Measurements from ENCODE around the gene LRRFIP1.
A peak's percentile ranks its signal among the peaks of the same experiment; 100 is the strongest.

Gene LRRFIP1, protein sequence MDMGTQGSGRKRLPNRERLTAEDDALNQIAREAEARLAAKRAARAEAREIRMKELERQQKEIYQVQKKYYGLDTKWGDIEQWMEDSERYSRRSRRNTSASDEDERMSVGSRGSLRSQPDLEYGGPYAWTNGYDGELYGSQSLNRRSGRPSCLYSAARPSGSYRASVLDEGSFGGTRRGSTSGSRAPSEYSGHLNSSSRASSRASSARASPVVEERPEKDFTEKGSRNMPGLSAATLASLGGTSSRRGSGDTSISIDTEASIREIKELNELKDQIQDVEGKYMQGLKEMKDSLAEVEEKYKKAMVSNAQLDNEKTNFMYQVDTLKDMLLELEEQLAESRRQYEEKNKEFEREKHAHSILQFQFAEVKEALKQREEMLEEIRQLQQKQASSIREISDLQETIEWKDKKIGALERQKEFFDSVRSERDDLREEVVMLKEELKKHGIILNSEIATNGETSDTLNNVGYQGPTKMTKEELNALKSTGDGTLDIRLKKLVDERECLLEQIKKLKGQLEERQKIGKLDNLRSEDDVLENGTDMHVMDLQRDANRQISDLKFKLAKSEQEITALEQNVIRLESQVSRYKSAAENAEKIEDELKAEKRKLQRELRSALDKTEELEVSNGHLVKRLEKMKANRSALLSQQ

DNA sequence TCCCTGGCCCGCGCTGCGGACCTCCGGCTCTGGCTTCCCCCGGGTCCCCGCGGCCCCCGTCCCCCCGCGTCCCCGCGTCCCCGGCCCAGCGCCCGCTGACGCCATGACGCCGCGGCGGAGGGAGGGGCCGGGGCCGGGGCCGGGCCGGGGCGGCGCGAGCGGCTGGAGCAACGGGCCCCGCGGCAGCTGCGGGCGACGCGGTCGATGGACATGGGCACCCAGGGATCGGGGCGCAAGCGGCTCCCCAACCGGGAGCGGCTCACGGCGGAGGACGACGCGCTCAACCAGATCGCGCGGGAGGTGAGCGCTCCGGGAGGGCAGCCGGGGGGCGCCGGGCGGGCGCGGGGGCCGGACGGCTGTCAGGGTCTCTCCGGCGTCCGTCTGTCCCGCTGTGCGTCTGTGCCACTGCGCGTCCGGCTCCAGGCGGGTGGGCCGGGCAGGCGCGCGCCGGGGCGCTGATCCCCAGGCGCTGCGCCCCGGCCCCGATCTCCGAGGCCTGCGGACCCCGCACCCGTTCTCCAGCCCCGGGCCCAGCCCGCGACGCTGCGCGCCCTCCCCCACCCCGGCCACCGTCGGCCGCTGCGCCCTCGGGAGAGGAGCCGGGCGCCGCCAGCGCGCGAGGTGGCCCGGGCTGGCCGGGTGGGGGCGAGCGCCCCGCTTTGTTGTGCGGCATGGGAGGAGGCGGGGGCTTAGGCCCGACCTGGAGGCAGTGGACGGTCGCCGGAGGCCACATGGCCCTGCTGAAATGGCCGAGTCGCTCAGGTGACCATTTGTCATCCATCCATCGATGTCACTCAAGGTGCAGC is at the start of gene LRRFIP1:
Gene LRRFIP1 (plus strand): TSS at position 147 of the 806 bp plus-strand sequence. CDS start 58 bp downstream, at position 205.
- Histone ChIP-seq H3K36me3 (ENCODE audit: control insufficient read depth, low read depth, low read length) (no peaks in the 10 kb centered on the region), H3K9me3 (ENCODE audit: control insufficient read depth, low read depth, low read length) (no peaks in the 10 kb centered on the region), H3K4me3 (ENCODE audit: low read length) (peak within 1 kb of the TSS; percentile 79), H3K4me1 (ENCODE audit: control insufficient read depth, low read depth, low read length) (peaks cover 13% of the 10 kb centered on the region), H3K9ac (ENCODE audit: low read length) (peak within 1 kb of the TSS; percentile 14), H3K27ac (ENCODE audit: low read length) (no peak within 1 kb of the TSS), H3K27me3 (ENCODE audit: control insufficient read depth, insufficient read depth, low read length) (peaks cover 35% of the 10 kb centered on the region)

DNA sequence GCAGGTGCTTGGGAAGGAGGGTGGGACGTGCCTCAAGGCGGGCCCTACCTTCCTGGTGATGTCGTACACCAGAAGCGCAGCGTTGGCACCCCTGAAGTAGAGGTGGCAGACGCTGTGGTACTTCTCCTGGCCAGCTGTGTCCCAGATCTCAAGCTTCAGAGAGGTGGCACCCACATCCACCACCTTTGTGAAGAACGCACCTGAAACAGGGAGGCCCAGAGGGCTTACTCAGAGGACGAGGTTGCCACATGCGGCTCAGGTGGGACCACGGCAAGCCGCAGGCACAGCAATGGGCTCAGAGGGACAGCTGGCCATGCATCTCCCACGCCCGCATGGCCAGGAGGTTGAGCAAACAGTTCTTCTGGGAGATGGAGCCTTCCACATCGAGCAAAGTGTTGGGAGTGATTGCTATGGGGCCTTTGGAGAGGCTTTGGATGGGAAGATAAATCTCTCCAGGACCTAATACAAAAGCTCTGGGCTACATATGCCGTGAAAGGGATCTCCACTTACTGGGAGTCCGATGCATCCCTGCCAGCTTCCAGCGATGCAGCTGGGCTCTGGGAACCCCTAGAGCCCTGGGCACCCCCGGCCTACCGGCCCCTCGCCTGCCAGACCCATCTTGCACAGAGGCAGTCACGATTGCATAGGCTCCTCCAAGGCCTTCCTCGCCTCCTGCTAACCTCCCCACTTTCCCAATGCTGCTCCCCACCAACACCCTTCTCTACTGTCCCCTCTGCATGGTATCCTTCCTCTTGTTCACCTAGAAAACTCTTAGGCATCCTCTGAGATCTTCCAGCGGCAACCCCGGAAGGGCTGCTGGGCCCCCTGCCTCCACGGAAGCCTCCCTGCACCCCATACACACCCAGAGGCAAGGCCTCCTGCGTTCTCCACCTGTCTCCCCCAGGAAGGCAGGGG is 49.2 kb upstream of the LRRFIP1 start:
- H3K4me1 ChIP-seq (ENCODE audit: control insufficient read depth, low read depth, low read length): peaks cover 7% of the 10 kb centered on the region
- H3K36me3 ChIP-seq (ENCODE audit: control insufficient read depth, low read depth, low read length): no peaks in the 10 kb centered on the region
- H3K4me3 ChIP-seq (ENCODE audit: low read length): no peak overlapping the region
- no peak overlapping the region for H3K9ac ChIP-seq (ENCODE audit: low read length)
- H3K27ac ChIP-seq (ENCODE audit: low read length): no peak overlapping the region
- no peaks in the 10 kb centered on the region for H3K27me3 ChIP-seq (ENCODE audit: control insufficient read depth, insufficient read depth, low read length)
- H3K9me3 ChIP-seq (ENCODE audit: control insufficient read depth, low read depth, low read length): no peaks in the 10 kb centered on the region

DNA sequence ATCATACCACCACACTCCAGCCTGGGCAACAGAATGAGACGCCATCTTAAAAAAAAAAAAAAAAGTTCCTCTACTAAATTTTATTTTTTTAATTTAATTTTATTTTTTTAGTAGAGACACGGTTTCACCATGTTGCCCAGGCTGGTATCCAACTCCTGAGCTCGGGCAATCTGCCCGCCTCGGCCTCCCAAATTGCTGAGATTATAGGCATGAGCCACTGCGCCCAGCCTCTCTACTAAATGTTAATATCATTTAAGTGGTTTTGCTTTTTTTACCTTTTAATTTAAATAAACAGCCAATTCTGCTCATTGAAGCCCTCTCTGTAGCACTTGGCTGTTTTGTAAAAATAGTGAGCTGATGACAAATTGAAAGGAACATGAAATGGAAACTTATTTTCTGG is 46.1 kb upstream of the LRRFIP1 start:
- Histone ChIP-seq H3K27me3 (ENCODE audit: control insufficient read depth, insufficient read depth, low read length) (no peaks in the 10 kb centered on the region), H3K36me3 (ENCODE audit: control insufficient read depth, low read depth, low read length) (no peaks in the 10 kb centered on the region), H3K4me1 (ENCODE audit: control insufficient read depth, low read depth, low read length) (peaks cover 7% of the 10 kb centered on the region), H3K9me3 (ENCODE audit: control insufficient read depth, low read depth, low read length) (no peaks in the 10 kb centered on the region), H3K27ac (ENCODE audit: low read length) (no peak overlapping the region), H3K4me3 (ENCODE audit: low read length) (no peak overlapping the region), H3K9ac (ENCODE audit: low read length) (no peak overlapping the region)

DNA sequence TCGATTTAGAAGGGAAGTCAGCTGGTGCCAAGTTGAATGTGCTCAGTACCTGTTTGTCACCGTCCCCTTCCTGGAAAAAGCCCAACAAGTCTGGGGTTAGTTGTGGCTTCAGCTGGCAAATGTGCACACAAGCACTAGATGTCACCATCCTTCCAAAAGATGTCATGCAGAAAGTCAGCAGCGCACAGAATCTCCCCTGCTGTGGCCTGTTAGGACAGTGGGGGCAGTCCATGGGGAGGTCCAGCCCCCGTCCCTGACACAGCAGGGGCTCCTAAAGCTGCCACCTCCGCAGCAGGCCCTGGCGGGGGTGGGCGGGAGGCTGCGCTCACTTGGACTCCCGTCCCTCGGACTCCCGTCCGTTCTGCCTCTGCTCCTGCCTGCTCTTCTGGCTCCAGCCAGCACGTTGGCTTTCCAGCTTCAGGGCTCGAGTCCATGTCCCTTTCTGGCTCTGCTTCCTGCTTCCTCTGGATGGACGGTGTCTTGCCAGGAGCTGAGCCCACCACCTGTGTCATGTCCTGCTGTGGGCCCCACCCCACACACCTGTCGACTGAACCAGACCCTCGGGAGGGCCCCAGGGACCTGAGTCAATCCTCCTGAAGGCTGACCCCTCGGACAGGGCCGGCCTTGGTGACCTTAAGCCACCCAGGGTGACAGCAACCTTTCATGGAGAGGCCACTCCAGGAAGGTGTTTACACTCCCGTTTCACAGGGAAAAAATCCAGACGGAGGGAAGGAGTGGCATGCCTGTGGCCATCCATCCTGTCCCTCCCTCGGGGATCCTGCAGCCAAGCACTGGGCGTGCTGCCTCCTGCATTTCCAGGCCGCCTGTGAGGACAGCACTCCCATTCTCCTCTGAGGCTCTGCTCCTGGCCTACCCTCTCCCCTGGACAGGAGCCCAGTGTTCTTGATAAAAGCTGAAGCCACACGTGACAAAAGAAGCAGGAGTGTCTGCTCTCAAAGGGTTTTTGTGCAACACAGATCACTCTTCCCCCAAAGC is 45.3 kb upstream of the LRRFIP1 start:
- H3K9ac ChIP-seq (ENCODE audit: low read length): no peak overlapping the region
- H3K4me3 ChIP-seq (ENCODE audit: low read length): no peak overlapping the region
- H3K36me3 ChIP-seq (ENCODE audit: control insufficient read depth, low read depth, low read length): no peaks in the 10 kb centered on the region
- H3K9me3 ChIP-seq (ENCODE audit: control insufficient read depth, low read depth, low read length): no peaks in the 10 kb centered on the region
- H3K27ac ChIP-seq (ENCODE audit: low read length): no peak overlapping the region
- H3K27me3 ChIP-seq (ENCODE audit: control insufficient read depth, insufficient read depth, low read length): no peaks in the 10 kb centered on the region
- peaks cover 10% of the 10 kb centered on the region for H3K4me1 ChIP-seq (ENCODE audit: control insufficient read depth, low read depth, low read length)

DNA sequence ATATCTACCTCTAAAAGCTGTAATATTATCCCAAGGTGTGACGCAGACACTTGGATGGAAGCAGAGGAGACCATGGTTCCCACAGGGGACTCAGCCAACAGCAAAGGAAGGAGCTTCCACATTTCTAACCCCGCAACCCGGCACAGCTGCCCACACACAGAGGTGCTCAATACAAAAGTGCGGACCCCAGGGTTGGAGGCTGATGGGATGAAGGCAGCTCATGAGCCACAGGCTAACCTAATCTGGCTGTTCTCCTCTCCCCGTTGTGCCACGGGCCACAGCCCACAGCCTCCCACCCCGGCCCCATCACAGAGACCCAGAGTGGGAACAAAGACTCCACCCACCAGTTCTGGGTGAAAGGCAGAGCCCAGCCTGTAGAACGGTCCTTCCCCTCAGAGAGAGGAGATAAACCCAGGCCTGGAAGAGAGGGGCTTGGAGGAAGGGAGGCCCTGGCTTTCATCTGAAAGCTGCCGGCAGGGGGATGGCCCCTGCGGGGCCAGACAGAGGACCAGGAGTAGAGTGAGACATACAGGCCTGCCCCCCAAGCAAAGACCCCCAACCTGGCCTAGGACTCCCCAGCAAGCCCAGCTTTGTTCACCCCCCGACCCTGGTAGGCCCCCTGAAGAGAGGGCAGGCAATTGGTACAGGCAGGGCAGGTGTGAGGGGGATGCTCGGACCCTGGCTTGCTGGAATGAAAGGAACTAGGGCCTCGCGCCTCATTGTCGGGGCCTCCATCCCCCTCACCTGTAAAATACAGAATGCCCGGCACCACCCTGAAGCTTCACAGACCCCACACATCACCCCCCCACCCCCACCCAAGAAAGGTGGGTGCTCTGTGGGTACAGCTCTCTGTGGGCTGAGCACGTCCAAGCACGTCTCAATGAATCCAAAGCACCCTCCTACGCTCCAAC is 43.7 kb upstream of the LRRFIP1 start:
- Histone ChIP-seq H3K27me3 (ENCODE audit: control insufficient read depth, insufficient read depth, low read length) (no peaks in the 10 kb centered on the region), H3K36me3 (ENCODE audit: control insufficient read depth, low read depth, low read length) (no peaks in the 10 kb centered on the region), H3K9ac (ENCODE audit: low read length) (no peak overlapping the region), H3K4me1 (ENCODE audit: control insufficient read depth, low read depth, low read length) (peaks cover 10% of the 10 kb centered on the region), H3K9me3 (ENCODE audit: control insufficient read depth, low read depth, low read length) (no peaks in the 10 kb centered on the region), H3K4me3 (ENCODE audit: low read length) (no peak overlapping the region), H3K27ac (ENCODE audit: low read length) (no peak overlapping the region)

DNA sequence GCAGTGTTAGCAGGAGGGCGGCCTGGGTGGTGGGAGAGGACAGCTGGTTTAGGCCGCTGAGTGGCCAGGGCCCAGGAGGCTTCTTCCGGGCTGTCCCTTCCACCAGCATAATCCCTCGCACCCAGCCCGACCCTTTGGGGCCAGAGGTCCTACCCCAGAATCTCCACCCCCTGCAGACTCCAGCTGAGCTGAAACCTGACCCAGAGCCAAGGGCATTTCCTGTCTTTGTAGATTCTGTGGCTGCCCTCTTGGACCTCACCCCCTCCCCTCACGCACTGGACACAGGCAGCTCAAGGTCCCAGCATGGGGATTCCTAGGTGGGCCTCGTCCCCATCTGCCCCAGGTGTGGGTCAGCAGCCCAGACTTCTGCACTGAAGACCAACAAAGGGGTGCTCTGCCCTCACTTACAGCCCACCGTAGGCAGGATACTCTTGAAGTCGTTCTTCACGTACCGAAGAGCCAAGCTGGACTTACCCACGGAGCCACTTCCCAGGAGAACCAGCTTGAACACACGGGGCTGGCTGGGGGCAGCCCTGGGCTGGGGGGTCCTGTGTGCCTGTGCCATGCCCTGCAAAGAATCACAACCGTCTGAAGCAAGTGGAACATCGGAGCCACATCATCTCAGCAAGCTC is 41.7 kb upstream of the LRRFIP1 start:
- no peaks in the 10 kb centered on the region for H3K36me3 ChIP-seq (ENCODE audit: control insufficient read depth, low read depth, low read length)
- no peak overlapping the region for H3K9ac ChIP-seq (ENCODE audit: low read length)
- H3K9me3 ChIP-seq (ENCODE audit: control insufficient read depth, low read depth, low read length): no peaks in the 10 kb centered on the region
- no peak overlapping the region for H3K4me3 ChIP-seq (ENCODE audit: low read length)
- no peaks in the 10 kb centered on the region for H3K27me3 ChIP-seq (ENCODE audit: control insufficient read depth, insufficient read depth, low read length)
- no peak overlapping the region for H3K27ac ChIP-seq (ENCODE audit: low read length)
- peaks cover 13% of the 10 kb centered on the region for H3K4me1 ChIP-seq (ENCODE audit: control insufficient read depth, low read depth, low read length)

DNA sequence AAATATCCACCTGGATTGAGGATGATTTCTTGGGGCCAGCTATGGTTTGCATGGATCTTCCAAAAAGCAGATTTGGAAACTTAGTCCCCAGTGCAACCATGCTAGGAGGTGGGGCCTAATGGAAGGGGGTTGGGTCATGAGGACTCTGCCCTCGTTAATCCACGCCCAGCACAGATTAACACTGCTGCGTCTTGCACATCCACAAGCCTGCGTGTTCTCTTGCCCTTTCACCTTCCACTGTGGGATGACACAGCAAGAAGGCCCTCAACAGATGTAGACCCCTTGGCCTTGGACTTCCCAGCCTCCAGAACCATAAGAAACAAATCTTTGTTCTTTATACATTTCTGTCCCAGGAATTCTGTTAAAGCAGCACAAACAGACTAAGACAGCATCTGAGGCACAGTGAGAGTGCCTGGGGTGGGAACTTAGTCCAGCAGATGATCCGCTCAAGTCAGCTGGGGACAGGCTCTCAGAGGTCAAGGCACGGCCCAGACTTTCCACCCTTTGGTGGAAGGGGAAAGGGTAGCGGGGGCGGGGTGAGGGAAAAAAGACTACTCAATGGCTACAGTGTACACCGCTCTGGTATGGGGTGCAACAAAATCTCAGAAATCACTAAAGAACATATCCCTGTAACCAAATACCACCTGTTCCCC is 39.2 kb upstream of the LRRFIP1 start:
- no peaks in the 10 kb centered on the region for H3K27me3 ChIP-seq (ENCODE audit: control insufficient read depth, insufficient read depth, low read length)
- no peak overlapping the region for H3K27ac ChIP-seq (ENCODE audit: low read length)
- H3K9me3 ChIP-seq (ENCODE audit: control insufficient read depth, low read depth, low read length): no peaks in the 10 kb centered on the region
- H3K36me3 ChIP-seq (ENCODE audit: control insufficient read depth, low read depth, low read length): no peaks in the 10 kb centered on the region
- no peak overlapping the region for H3K4me3 ChIP-seq (ENCODE audit: low read length)
- no peak overlapping the region for H3K9ac ChIP-seq (ENCODE audit: low read length)
- H3K4me1 ChIP-seq (ENCODE audit: control insufficient read depth, low read depth, low read length): peaks cover 16% of the 10 kb centered on the region

DNA sequence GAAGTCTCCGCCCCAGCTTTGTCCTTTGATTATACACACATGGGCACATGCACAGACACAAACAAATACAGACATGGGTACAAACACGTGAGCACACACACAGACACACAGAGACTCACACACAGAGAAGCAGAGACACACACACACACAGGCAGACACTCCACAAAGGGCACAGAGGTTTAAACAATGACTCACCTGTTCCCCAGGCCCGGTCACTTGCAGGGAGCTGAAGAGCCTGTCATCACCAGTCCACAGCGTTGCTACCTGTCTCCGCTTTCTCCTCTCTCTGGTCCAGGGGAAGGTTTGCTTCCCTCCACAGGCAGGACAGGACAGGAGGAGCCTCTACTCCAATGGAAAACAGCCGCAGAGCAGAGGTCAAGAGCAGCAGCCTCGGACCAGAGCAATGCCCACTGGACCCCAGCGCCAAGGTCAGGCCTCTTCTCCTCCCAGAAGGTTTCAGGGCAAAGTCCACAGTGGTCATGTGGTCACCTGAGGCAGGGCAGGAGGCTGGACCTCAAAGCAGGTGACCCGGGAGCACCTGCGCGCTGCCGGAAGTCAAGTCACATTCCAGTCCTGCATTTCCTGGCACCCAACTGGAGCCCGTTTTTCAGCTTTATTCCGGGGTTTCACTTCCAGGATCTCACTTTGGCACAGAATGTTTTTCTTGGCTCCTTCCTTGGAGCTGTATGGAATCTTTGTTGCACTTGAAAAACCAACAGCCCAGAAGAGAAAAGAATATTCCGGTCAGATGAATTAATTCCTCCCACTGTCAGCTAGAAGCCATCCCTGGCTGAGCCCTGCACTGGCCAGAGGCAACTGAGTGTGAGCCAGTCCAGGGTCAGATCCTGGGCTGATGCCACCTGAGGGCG is 36.9 kb upstream of the LRRFIP1 start, which contains the start of gene RAB17:
Gene RAB17 (minus strand): TSS at position 463 of the 869 bp plus-strand sequence. CDS start 4,580 bp downstream, outside the sequence.
- Histone ChIP-seq H3K4me1 (ENCODE audit: control insufficient read depth, low read depth, low read length) (peaks cover 36% of the 10 kb centered on the region), H3K36me3 (ENCODE audit: control insufficient read depth, low read depth, low read length) (no peaks in the 10 kb centered on the region), H3K9me3 (ENCODE audit: control insufficient read depth, low read depth, low read length) (no peaks in the 10 kb centered on the region), H3K4me3 (ENCODE audit: low read length) (peak within 1 kb of the TSS; percentile 39), H3K27ac (ENCODE audit: low read length) (no peak within 1 kb of the TSS), H3K9ac (ENCODE audit: low read length) (no peak within 1 kb of the TSS), H3K27me3 (ENCODE audit: control insufficient read depth, insufficient read depth, low read length) (no peaks in the 10 kb centered on the region)

Data from iPS-18a (cell line).